H9 (cell line): ENCODE measurements around the gene CST11. TPM values are rescaled to one million over a fixed set of nuclear protein-coding genes. Genes with fewer than 3 reads are reported as not detected.

Source experiments
- DNase-seq: peaks from one replicate; pipeline ENCODE4 v3.0.0-alpha.2; 2017
- H2AFZ ChIP-seq: one replicate; pipeline ENCODE4 v1.6.1; 2013; ENCODE audit warnings: mild to moderate bottlenecking, low read length, control low read depth, moderate library complexity
- H2AK5ac ChIP-seq: 2 replicates; pipeline ENCODE4 v1.6.1; 2013; ENCODE audit warnings: low read length, control low read depth, mixed read lengths; ENCODE audit not compliant: insufficient read length
- H2BK120ac ChIP-seq: one replicate; pipeline ENCODE4 v1.6.1; 2013; ENCODE audit warnings: low read depth, mild to moderate bottlenecking, low read length, control low read depth, inconsistent platforms; ENCODE audit not compliant: poor library complexity, severe bottlenecking
- H2BK12ac ChIP-seq: 2 replicates; pipeline ENCODE4 v1.6.1; 2013; ENCODE audit warnings: low read length, control low read depth, mixed read lengths, low read depth; ENCODE audit not compliant: insufficient read length
- H2BK15ac ChIP-seq: 2 replicates; pipeline ENCODE4 v1.6.1; 2013; ENCODE audit warnings: low read depth, low read length, control low read depth
- H2BK20ac ChIP-seq: one replicate; pipeline ENCODE4 v1.6.1; 2013; ENCODE audit warnings: low read depth, mild to moderate bottlenecking, low read length, control low read depth, inconsistent platforms; ENCODE audit not compliant: poor library complexity, severe bottlenecking
- H2BK5ac ChIP-seq: 2 replicates; pipeline ENCODE4 v1.6.1; 2013; ENCODE audit warnings: low read length, control low read depth, mixed read lengths; ENCODE audit not compliant: insufficient read length
- H3K14ac ChIP-seq: 2 replicates; pipeline ENCODE4 v1.6.1; 2013; ENCODE audit warnings: low read length, control low read depth; ENCODE audit not compliant: insufficient read depth
- H3K18ac ChIP-seq: 2 replicates; pipeline ENCODE4 v1.6.1; 2013; ENCODE audit warnings: low read depth, mild to moderate bottlenecking, mixed read lengths, low read length, control low read depth; ENCODE audit not compliant: insufficient read length
- H3K23ac ChIP-seq: 2 replicates; pipeline ENCODE4 v1.6.1; 2013; ENCODE audit warnings: low read length, control low read depth, mixed read lengths, low read depth; ENCODE audit not compliant: insufficient read length
- H3K23me2 ChIP-seq: 2 replicates; pipeline ENCODE4 v1.6.1; 2013; ENCODE audit warnings: low read depth, mild to moderate bottlenecking, mixed read lengths, low read length, control low read depth; ENCODE audit not compliant: insufficient read length, poor library complexity, severe bottlenecking
- H3K27ac ChIP-seq: 2 replicates; pipeline ENCODE4 v1.5.1; 2013; ENCODE audit warnings: low read length, control low read depth, mixed read lengths, low read depth; ENCODE audit not compliant: insufficient read length
- H3K27me3 ChIP-seq: 2 replicates; pipeline ENCODE4 v1.6.1; 2013; ENCODE audit warnings: low read length, control low read depth, inconsistent platforms; ENCODE audit not compliant: insufficient read depth
- H3K4ac ChIP-seq: 2 replicates; pipeline ENCODE4 v1.6.1; 2013; ENCODE audit warnings: low read depth, mild to moderate bottlenecking, control low read depth, inconsistent platforms, low read length, moderate library complexity
- H3K4me1 ChIP-seq: 2 replicates; pipeline ENCODE4 v1.6.1; 2013; ENCODE audit warnings: low read length, control low read depth, inconsistent platforms; ENCODE audit not compliant: insufficient read depth
- H3K4me2 ChIP-seq: 2 replicates; pipeline ENCODE4 v1.6.1; 2013; ENCODE audit warnings: low read length, control low read depth, mixed read lengths; ENCODE audit not compliant: insufficient read length, insufficient read depth
- H3K56ac ChIP-seq: 2 replicates; pipeline ENCODE4 v1.6.1; 2013; ENCODE audit warnings: low read depth, mild to moderate bottlenecking, mixed read lengths, low read length, control low read depth; ENCODE audit not compliant: insufficient read length
- H3K79me1 ChIP-seq: 2 replicates; pipeline ENCODE4 v1.6.1; 2013; ENCODE audit warnings: low read depth, mild to moderate bottlenecking, moderate library complexity, low read length, control low read depth, inconsistent platforms; ENCODE audit not compliant: insufficient read depth, poor library complexity, severe bottlenecking
- H3K79me2 ChIP-seq: 2 replicates; pipeline ENCODE4 v1.6.1; 2013; ENCODE audit warnings: low read length, control low read depth, inconsistent platforms; ENCODE audit not compliant: insufficient read depth
- H3K9ac ChIP-seq: 2 replicates; pipeline ENCODE4 v1.6.1; 2013; ENCODE audit warnings: low read length, control low read depth, mixed read lengths; ENCODE audit not compliant: insufficient read length; ENCODE audit errors: extremely low read depth
- H3K9me3 ChIP-seq: one replicate; pipeline ENCODE4 v1.6.1; 2013; ENCODE audit warnings: low read depth, low read length, inconsistent platforms; ENCODE audit not compliant: control insufficient read depth
- H3T11ph ChIP-seq: one replicate; pipeline ENCODE4 v1.6.1; 2013; ENCODE audit warnings: mild to moderate bottlenecking, low read length, control low read depth, inconsistent platforms
- H4K20me1 ChIP-seq: one replicate; pipeline ENCODE4 v1.6.1; 2013; ENCODE audit not compliant: control insufficient read depth, insufficient read length, insufficient read depth
- H4K5ac ChIP-seq: 2 replicates; pipeline ENCODE4 v1.6.1; 2013; ENCODE audit warnings: low read depth, mild to moderate bottlenecking, mixed read lengths, low read length, control low read depth; ENCODE audit not compliant: insufficient read length
- H4K8ac ChIP-seq: replicated peaks from 2 replicates; pipeline ENCODE4 v1.6.1; 2013; ENCODE audit warnings: low read length, control low read depth, mixed read lengths, low read depth; ENCODE audit not compliant: insufficient read length
- H4K91ac ChIP-seq: 2 replicates; pipeline ENCODE4 v1.6.1; 2013; ENCODE audit warnings: low read depth, mild to moderate bottlenecking, moderate library complexity, mixed read lengths, low read length, control low read depth; ENCODE audit not compliant: insufficient read length
- H3K27ac Mint-ChIP-seq, 3 experiments: 2 replicates in 2 of 3; 3 replicates in 1 of 3; pipeline ENCODE4 v1.8.0; 2020 to 2021; ENCODE audit warnings: mixed read lengths in 3 of 3, mild to moderate bottlenecking in 1 of 3, moderate library complexity in 1 of 3
- H3K27me3 Mint-ChIP-seq: 2 replicates; pipeline ENCODE4 v1.8.0; 2021; ENCODE audit warnings: low read depth, mild to moderate bottlenecking, moderate library complexity, mixed read lengths
- H3K36me3 Mint-ChIP-seq, 3 experiments: 2 replicates in 2 of 3; 3 replicates in 1 of 3; pipeline ENCODE4 v1.8.0; 2020 to 2021; ENCODE audit warnings: low read depth in 3 of 3, mixed read lengths in 3 of 3; ENCODE audit not compliant: insufficient read depth in 1 of 3
- H3K4me1 Mint-ChIP-seq, 2 experiments: 2 replicates each; pipeline ENCODE4 v1.8.0; 2020; ENCODE audit warnings: mixed read lengths in 2 of 2
- H3K4me3 Mint-ChIP-seq, 2 experiments: 2 replicates in 1 of 2; 3 replicates in 1 of 2; pipeline ENCODE4 v1.8.0; 2020 to 2021; ENCODE audit warnings: mild to moderate bottlenecking in 2 of 2, mixed read lengths in 2 of 2, moderate library complexity in 1 of 2
- H3K9me3 Mint-ChIP-seq, 2 experiments: 2 replicates in 1 of 2; 3 replicates in 1 of 2; pipeline ENCODE4 v1.8.0; 2020; ENCODE audit warnings: mild to moderate bottlenecking in 2 of 2, mixed read lengths in 2 of 2, moderate library complexity in 1 of 2
- CTCF ChIP-seq: fragments of 200-600 bp; sonication (generic); conservative IDR thresholded peaks from 3 replicates; pipeline ENCODE4 v1.8.0; 2021; ENCODE audit warnings: antibody characterized with exemption, mild to moderate bottlenecking
- WGBS: extraction: QIAGEN DNeasy Blood & Tissue Kit; methylation state at CpG from one replicate; pipeline ENCODE4 v1.1.7; 2013; ENCODE audit warnings: missing lambda C conversion rate, low lambda C conversion rate, mixed read lengths; ENCODE audit not compliant: insufficient read length; ENCODE audit errors: extremely low coverage; 5-methylcytosine and 5-hydroxymethylcytosine counted together
- total RNA-seq: library from RNA; stranded (reverse); gene quantifications from 2 replicates; pipeline ENCODE4 v1.2.1, GENCODE V29; 2021

CST11 gene
- total RNA-seq, 1 experiment from 2014 or later = not detected

DNA sequence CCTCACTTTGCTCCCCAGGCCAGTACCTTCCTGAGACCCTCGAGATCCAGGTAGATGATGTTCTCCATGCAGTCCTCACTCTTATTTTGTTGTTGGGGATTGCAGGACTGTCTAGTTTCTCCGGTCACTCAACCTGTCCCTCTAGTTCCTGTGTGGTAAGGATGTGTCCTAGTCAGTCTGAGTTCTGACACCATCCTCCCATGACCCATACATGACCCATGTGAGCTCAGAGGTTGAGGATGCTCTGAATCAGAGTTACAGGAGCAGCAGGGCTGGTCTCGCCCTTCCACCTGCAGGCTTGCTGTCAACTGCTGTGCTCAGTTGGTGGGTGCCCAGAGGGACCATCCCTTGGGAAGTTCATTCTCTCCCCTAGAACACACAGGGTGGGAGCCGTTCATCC is 26.4 kb upstream of the CST11 start:
- Histone ChIP-seq H3K23me2 (no peaks in the 10 kb centered on the region), H3K18ac (no peak overlapping the region), H3K27ac (no peak overlapping the region), H3K79me1 (no peaks in the 10 kb centered on the region), H4K5ac (no peak overlapping the region), H4K91ac (no peak overlapping the region), H3K23ac (no peak overlapping the region), H3K4me1 (0 out of 2 replicates have a peak, but pooled peaks cover 2% of the 10 kb centered on the region), H3K4ac (no peak overlapping the region), H3K9me3 (no peaks in the 10 kb centered on the region), H2AK5ac (no peak overlapping the region), H3K56ac (no peak overlapping the region), H3K4me2 (no peak overlapping the region), H2BK120ac (no peak overlapping the region), H2BK15ac (no peak overlapping the region), H3K27me3 (no peaks in the 10 kb centered on the region), H4K20me1 (no peaks in the 10 kb centered on the region), H2BK5ac (no peak overlapping the region), H3T11ph (no peak overlapping the region), H2AFZ (no peak overlapping the region), H2BK12ac (no peak overlapping the region), H3K9ac (no peak overlapping the region), H3K14ac (no peak overlapping the region), H4K8ac (no peak overlapping the region), H3K79me2 (no peaks in the 10 kb centered on the region), H2BK20ac (no peak overlapping the region)
- no CpG with 5 or more reads among the region's 4 CpGs for WGBS
- peaks cover 2% of the 10 kb centered on the region for H3K27me3 Mint-ChIP-seq
- H3K27ac Mint-ChIP-seq = no peak overlapping the region
- TF ChIP-seq CTCF = no peak
- DNase-seq = no peak
- peaks cover 14 to 18% of the 10 kb centered on the region in 2 experiments for H3K4me1 Mint-ChIP-seq
- 0 out of 7 replicates have a peak, but pooled peaks cover 0 to 3% (median 0%) of the 10 kb centered on the region in 3 experiments for H3K36me3 Mint-ChIP-seq
- H3K4me3 Mint-ChIP-seq = no peak overlapping the region
- peaks cover 6 to 9% of the 10 kb centered on the region in 2 experiments; a peak in 3 of 5 replicates for H3K9me3 Mint-ChIP-seq
